ENCODE results near the gene LRRC7.

The LRRC7 gene

GRCh38 chr1:69747207-69747606 is 179.5 kb downstream of the LRRC7 start:
- TF ChIP-seq CTCF (IDR thresholded peaks at IDR 0.05), result no peak

DNA sequence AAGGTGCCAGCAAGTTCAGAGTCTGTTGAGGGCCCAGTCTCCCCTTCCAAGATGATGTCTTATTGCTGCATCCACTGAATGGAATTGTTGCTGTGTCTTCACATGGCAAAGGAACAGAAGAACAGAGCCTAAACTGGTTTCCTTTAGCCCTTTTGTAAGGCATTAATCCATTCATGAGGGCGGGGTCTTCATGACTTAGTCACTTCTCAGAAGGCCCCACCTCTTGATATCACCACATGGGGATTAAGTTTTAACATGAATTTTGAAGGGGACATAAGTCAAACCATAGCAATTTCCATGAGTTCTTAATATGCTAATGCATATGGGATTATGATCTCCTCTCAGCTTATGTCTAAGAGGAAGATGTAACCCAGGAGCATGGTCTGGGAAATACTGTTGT is 182.9 kb downstream of the LRRC7 start:
- TF ChIP-seq CTCF (IDR thresholded peaks at IDR 0.05), result no peak

DNA sequence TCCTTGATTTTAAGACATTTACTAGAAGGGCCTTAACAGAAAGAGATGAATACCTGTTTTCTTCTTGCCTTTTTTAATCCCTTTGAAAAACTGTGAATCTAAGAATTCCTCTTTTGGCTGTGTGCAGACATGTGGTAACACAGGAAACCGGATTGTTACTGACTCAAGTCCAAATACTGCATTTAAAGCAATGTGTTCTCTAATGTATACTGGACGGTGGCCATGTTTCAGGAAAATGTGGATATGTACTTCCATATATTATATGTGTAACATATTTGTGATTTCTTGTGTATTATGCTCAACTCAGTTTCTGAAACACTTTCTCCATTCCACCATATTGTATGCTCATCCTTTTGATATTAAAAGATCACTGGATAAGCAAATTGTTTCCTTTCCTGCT is 185.1 kb downstream of the LRRC7 start:
- TF ChIP-seq CTCF (IDR thresholded peaks at IDR 0.05), result no peak

GRCh38 chr1:69754521-69754920 is 186.8 kb downstream of the LRRC7 start:
- no peak for TF ChIP-seq CTCF (IDR thresholded peaks at IDR 0.05)

DNA sequence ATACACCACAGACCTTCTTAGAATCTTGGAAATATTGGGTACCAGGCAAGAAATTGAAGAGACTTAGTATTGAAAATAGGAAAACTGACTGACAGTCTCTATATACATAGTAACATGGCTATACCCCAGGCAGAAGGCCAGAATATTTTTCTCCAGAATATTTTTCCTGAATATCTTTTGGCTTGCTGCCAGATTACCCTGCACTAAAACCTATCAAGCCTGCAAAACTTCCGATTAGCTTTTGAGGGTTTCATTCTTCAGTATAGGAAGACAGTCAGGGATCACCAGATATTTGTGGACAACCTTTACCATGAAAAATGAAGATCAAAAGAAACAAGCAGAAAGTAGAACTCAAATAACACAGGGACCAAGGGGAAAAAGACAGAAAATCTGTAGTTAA is 187.9 kb downstream of the LRRC7 start:
- no peak for TF ChIP-seq CTCF (IDR thresholded peaks at IDR 0.05)

- no peak for TF ChIP-seq CTCF (IDR thresholded peaks at IDR 0.05)
Measured at GRCh38 chr1:69765951-69766350, 198.2 kb downstream of the LRRC7 start.

- TF ChIP-seq CTCF (IDR thresholded peaks at IDR 0.05), result no peak
Measured at GRCh38 chr1:69766431-69767180, 198.9 kb downstream of the LRRC7 start.

GRCh38 chr1:69776555-69776954 is 208.8 kb downstream of the LRRC7 start:
- TF ChIP-seq CTCF (IDR thresholded peaks at IDR 0.05), result no peak
